Lower leg skin (tissue), 4 donors: ENCODE measurements around the gene DDX42. TPM values are rescaled to one million over a fixed set of nuclear protein-coding genes. Genes with fewer than 3 reads are reported as not detected.

ENCODE experiments used
- DNase-seq, 2 donors: peaks; one replicate each; pipeline ENCODE4 v3.0.0-alpha.2; 2019; ENCODE audit warnings: low spot score in 2 of 2
- H3K4me3 ChIP-seq: fragments of 200-600 bp; sonication (generic); 2 replicates; pipeline ENCODE4 v1.5.1; 2017; ENCODE audit warnings: mild to moderate bottlenecking, low read depth; ENCODE audit not compliant: poor library complexity, severe bottlenecking
- CTCF ChIP-seq, 3 donors: fragments of 450-650 bp; IDR thresholded peaks; one replicate each; pipeline ENCODE4 v1.5.1; 2016; ENCODE audit warnings: antibody characterized with exemption in 3 of 3, mild to moderate bottlenecking in 3 of 3, moderate library complexity in 2 of 3
- POLR2A ChIP-seq, 2 donors: fragments of 450-650 bp; IDR thresholded peaks; one replicate each; pipeline ENCODE4 v1.6.1; 2016 to 2017; ENCODE audit warnings: antibody characterized with exemption in 2 of 2, mild to moderate bottlenecking in 1 of 2, moderate library complexity in 1 of 2
- WGBS, 2 donors: methylation state at CpG; one replicate each; pipeline ENCODE4 v1.1.5; 2018; 5-methylcytosine and 5-hydroxymethylcytosine counted together
- intact Hi-C: fragments of 100-400 bp; cut with DNase I; formaldehyde crosslinking; loops from one replicate; pipeline ENCODE4 v1.15.0; 2023; ENCODE audit warnings: low total_unique reads
- total RNA-seq, 4 donors: library from RNA; depleted of rRNA; stranded (reverse); fragments of >200 nt; gene quantifications; one replicate each; pipeline ENCODE4 v1.1.0, GENCODE V29; 2016

The DDX42 gene
- total RNA-seq, 4 donors from 2014 or later = 59.1 to 87.4 (median 64.0) TPM

- DNase-seq = no peak
- 94 to 95% methylated on average over 13 of the region's 13 CpGs for WGBS, 2 donors
- intact Hi-C loops = loop anchor here (5.0 kb wide), 1 partner anchor 36 kb away; no protein-coding TSS in a partner anchor
Measured at GRCh38 chr17:63823659-63824331, 49.8 kb downstream of the DDX42 start.

GRCh38 chr17:63824362-63824761 is 50.4 kb downstream of the DDX42 start:
- TF ChIP-seq CTCF (IDR thresholded peaks at IDR 0.05) = no peak
- TF ChIP-seq POLR2A (IDR thresholded peaks at IDR 0.05) = no peak
- no peak overlapping the region for H3K4me3 ChIP-seq
- intact Hi-C loops = loop anchor here (5.0 kb wide), 1 partner anchor 37 kb away; no protein-coding TSS in a partner anchor
- no peak for DNase-seq
- WGBS, 2 donors = 92 to 96% methylated on average over 9 of the region's 9 CpGs

More at GRCh38 chr17:63823659-63824331, 49.8 kb downstream of the DDX42 start:
- TF ChIP-seq POLR2A (IDR thresholded peaks at IDR 0.05) (no peak), CTCF (IDR thresholded peaks at IDR 0.05) (no peak)
- no peak overlapping the region for H3K4me3 ChIP-seq

GRCh38 chr17:63826468-63827001 is 52.6 kb downstream of the DDX42 start:
- WGBS, 2 donors = 0 to 1% methylated on average over 31 of the region's 31 CpGs
- TF ChIP-seq CTCF (IDR thresholded peaks at IDR 0.05) = no peak
- TF ChIP-seq POLR2A (IDR thresholded peaks at IDR 0.05) = no peak
- H3K4me3 ChIP-seq = peak overlapping the region; percentile 49
- intact Hi-C loops = no loop called here
- DNase-seq = no peak

- TF ChIP-seq POLR2A (IDR thresholded peaks at IDR 0.05) = peak in 1 of 2 donors; percentile 48
- peak in 1 of 3 donors; percentile 67 for TF ChIP-seq CTCF (IDR thresholded peaks at IDR 0.05)
- WGBS, 2 donors = 1% methylated on average over 51 to 58 of the region's 58 CpGs
- H3K4me3 ChIP-seq = peak within 1 kb of the TSS; percentile 49
- peak; percentile 95 to 99 for DNase-seq
- intact Hi-C loops = no loop called here
Measured at GRCh38 chr17:63827002-63827800, 53.2 kb downstream of the DDX42 start, which contains the start of the genes FTSJ3 and PSMC5. TSS of gene FTSJ3 (minus strand) at chr17:63827663. CDS start at chr17:63826902, 761 bp downstream. TSS of gene PSMC5 (plus strand) at chr17:63827431. CDS start at chr17:63827491, 60 bp downstream.

GRCh38 chr17:63827801-63828221 is 53.8 kb downstream of the DDX42 start:
- DNase-seq = no peak
- TF ChIP-seq CTCF (IDR thresholded peaks at IDR 0.05) (no peak), POLR2A (IDR thresholded peaks at IDR 0.05) (no peak)
- H3K4me3 ChIP-seq = peak overlapping the region; percentile 49
- WGBS, 2 donors = 3 to 4% methylated on average over 19 of the region's 19 CpGs
- intact Hi-C loops = no loop called here
